ENCODE measurements around the gene TEX11. TPM values are rescaled to one million over a fixed set of nuclear protein-coding genes. Genes with fewer than 3 reads are reported as not detected.
"Not testable (repeated sequence)": the region's sequence is repeated elsewhere in the genome, so short reads cannot be mapped to it uniquely, and the experiment has no call there.

Gene TEX11
- total and polyA plus RNA-seq, 2 experiments from 2014 or later = 0.60 to 1.0 TPM

DNA sequence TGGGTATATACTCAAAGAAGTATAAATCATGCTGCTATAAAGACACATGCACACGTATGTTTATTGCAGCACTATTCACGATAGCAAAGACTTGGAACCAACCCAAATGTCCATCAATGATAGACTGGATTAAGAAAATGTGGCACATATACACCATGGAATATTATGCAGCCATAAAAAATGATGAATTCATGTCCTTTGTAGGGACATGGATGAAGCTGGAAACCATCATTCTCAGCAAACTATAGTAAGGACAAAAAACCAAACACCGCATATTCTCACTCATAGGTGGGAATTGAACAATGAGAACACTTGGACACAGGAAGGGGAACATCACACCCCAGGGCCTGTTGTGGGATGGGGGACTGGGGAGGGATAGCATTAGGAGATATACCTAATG, 260.6 kb downstream of the TEX11 start:
- H3K4me1 Mint-ChIP-seq; H3K27me3 ChIP-seq (ENCODE audit: insufficient read depth); H3K36me3 Mint-ChIP-seq (ENCODE audit: low read depth); H3K27me3 Mint-ChIP-seq (ENCODE audit: insufficient read depth, low read depth, poor library complexity); H3K27ac Mint-ChIP-seq; H3K27ac ChIP-seq (ENCODE audit: low read depth); H4K20me1 ChIP-seq (replicated peaks; ENCODE audit: insufficient read depth); H3K79me2 ChIP-seq (replicated peaks; ENCODE audit: insufficient read depth); ATAC-seq; H3K9me2 ChIP-seq (ENCODE audit: insufficient read depth); H3K4me3 Mint-ChIP-seq; DNase-seq (ENCODE audit: low spot score); H3K4me1 ChIP-seq (ENCODE audit: insufficient read depth); H3K4me2 ChIP-seq; H3K36me3 ChIP-seq (ENCODE audit: insufficient read depth); H2AFZ ChIP-seq; H3K9me3 Mint-ChIP-seq; H3F3A ChIP-seq (replicated peaks; ENCODE audit: low read depth); H3K4me3 ChIP-seq: not testable (repeated sequence)

DNA sequence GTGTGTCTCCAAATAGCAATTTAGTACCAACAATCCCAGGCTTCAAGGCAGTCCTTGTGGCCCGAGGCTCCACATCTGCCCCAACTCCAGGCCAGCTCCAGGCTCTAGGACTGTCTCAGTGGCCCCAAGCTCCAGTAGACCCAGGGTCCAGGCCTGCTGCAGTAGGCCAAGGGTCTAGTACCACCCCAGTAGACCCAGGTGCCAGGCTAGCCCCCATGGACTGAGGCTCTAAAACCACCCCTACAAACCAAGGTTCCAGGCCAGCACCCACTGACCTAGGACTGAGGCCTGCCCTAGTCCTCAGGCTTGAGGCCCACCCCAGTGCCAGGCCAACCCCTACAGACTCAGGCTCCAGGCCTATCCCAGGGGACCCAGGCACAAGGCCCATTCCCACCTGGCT, 272.3 kb downstream of the TEX11 start:
- Histone ChIP-seq H3K4me1 (ENCODE audit: insufficient read depth) (no peaks in the 10 kb centered on the region), H3K79me2 (replicated peaks; ENCODE audit: insufficient read depth) (no peaks in the 10 kb centered on the region), H2AFZ (no peak overlapping the region), H3K36me3 (ENCODE audit: insufficient read depth) (no peaks in the 10 kb centered on the region), H3F3A (replicated peaks; ENCODE audit: low read depth) (no peaks in the 10 kb centered on the region), H3K27me3 (ENCODE audit: insufficient read depth) (no peaks in the 10 kb centered on the region), H4K20me1 (replicated peaks; ENCODE audit: insufficient read depth) (no peaks in the 10 kb centered on the region), H3K27ac (ENCODE audit: low read depth) (no peak overlapping the region), H3K4me2 (no peak overlapping the region), H3K9me2 (ENCODE audit: insufficient read depth) (no peaks in the 10 kb centered on the region), H3K4me3 (no peak overlapping the region)
- Mint-ChIP-seq H3K27ac (no peak overlapping the region), H3K9me3 (peaks cover 9% of the 10 kb centered on the region), H3K4me1 (no peaks in the 10 kb centered on the region), H3K36me3 (ENCODE audit: low read depth) (0 out of 3 replicates have a peak, but pooled peaks cover 3% of the 10 kb centered on the region), H3K27me3 (ENCODE audit: insufficient read depth, low read depth, poor library complexity) (no peaks in the 10 kb centered on the region), H3K4me3 (no peak overlapping the region)
- DNase-seq (ENCODE audit: low spot score) (no peak), ATAC-seq (no peak)
- TF ChIP-seq ZNF331 (CRISPR knock-in tag; IDR thresholded peaks at IDR 0.05; ENCODE audit: low read depth) (no peak), POLR2AphosphoS5 (IDR thresholded peaks at IDR 0.05; ENCODE audit: low read depth) (no peak), EZH2phosphoT487 (IDR thresholded peaks at IDR 0.05; ENCODE audit: unreplicated experiment) (no peak), ZNF114 (CRISPR knock-in tag; IDR thresholded peaks at IDR 0.05) (no peak), CREB1 (CRISPR knock-in tag; IDR thresholded peaks at IDR 0.05; ENCODE audit: low read depth) (no peak), JUNB (IDR thresholded peaks at IDR 0.05; ENCODE audit: unreplicated experiment) (no peak), EZH2 (IDR thresholded peaks at IDR 0.05; ENCODE audit: low read depth, unreplicated experiment) (no peak), STAT1 (IDR thresholded peaks at IDR 0.05; ENCODE audit: unreplicated experiment) (no peak), NANOG (IDR thresholded peaks at IDR 0.05; ENCODE audit: borderline replicate concordance) (no peak)
- TF ChIP-seq, protein P1, sequence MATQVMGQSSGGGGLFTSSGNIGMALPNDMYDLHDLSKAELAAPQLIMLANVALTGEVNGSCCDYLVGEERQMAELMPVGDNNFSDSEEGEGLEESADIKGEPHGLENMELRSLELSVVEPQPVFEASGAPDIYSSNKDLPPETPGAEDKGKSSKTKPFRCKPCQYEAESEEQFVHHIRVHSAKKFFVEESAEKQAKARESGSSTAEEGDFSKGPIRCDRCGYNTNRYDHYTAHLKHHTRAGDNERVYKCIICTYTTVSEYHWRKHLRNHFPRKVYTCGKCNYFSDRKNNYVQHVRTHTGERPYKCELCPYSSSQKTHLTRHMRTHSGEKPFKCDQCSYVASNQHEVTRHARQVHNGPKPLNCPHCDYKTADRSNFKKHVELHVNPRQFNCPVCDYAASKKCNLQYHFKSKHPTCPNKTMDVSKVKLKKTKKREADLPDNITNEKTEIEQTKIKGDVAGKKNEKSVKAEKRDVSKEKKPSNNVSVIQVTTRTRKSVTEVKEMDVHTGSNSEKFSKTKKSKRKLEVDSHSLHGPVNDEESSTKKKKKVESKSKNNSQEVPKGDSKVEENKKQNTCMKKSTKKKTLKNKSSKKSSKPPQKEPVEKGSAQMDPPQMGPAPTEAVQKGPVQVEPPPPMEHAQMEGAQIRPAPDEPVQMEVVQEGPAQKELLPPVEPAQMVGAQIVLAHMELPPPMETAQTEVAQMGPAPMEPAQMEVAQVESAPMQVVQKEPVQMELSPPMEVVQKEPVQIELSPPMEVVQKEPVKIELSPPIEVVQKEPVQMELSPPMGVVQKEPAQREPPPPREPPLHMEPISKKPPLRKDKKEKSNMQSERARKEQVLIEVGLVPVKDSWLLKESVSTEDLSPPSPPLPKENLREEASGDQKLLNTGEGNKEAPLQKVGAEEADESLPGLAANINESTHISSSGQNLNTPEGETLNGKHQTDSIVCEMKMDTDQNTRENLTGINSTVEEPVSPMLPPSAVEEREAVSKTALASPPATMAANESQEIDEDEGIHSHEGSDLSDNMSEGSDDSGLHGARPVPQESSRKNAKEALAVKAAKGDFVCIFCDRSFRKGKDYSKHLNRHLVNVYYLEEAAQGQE (IDR thresholded peaks at IDR 0.05; ENCODE audit: unreplicated experiment) = no peak
- TF ChIP-seq, protein P2, sequence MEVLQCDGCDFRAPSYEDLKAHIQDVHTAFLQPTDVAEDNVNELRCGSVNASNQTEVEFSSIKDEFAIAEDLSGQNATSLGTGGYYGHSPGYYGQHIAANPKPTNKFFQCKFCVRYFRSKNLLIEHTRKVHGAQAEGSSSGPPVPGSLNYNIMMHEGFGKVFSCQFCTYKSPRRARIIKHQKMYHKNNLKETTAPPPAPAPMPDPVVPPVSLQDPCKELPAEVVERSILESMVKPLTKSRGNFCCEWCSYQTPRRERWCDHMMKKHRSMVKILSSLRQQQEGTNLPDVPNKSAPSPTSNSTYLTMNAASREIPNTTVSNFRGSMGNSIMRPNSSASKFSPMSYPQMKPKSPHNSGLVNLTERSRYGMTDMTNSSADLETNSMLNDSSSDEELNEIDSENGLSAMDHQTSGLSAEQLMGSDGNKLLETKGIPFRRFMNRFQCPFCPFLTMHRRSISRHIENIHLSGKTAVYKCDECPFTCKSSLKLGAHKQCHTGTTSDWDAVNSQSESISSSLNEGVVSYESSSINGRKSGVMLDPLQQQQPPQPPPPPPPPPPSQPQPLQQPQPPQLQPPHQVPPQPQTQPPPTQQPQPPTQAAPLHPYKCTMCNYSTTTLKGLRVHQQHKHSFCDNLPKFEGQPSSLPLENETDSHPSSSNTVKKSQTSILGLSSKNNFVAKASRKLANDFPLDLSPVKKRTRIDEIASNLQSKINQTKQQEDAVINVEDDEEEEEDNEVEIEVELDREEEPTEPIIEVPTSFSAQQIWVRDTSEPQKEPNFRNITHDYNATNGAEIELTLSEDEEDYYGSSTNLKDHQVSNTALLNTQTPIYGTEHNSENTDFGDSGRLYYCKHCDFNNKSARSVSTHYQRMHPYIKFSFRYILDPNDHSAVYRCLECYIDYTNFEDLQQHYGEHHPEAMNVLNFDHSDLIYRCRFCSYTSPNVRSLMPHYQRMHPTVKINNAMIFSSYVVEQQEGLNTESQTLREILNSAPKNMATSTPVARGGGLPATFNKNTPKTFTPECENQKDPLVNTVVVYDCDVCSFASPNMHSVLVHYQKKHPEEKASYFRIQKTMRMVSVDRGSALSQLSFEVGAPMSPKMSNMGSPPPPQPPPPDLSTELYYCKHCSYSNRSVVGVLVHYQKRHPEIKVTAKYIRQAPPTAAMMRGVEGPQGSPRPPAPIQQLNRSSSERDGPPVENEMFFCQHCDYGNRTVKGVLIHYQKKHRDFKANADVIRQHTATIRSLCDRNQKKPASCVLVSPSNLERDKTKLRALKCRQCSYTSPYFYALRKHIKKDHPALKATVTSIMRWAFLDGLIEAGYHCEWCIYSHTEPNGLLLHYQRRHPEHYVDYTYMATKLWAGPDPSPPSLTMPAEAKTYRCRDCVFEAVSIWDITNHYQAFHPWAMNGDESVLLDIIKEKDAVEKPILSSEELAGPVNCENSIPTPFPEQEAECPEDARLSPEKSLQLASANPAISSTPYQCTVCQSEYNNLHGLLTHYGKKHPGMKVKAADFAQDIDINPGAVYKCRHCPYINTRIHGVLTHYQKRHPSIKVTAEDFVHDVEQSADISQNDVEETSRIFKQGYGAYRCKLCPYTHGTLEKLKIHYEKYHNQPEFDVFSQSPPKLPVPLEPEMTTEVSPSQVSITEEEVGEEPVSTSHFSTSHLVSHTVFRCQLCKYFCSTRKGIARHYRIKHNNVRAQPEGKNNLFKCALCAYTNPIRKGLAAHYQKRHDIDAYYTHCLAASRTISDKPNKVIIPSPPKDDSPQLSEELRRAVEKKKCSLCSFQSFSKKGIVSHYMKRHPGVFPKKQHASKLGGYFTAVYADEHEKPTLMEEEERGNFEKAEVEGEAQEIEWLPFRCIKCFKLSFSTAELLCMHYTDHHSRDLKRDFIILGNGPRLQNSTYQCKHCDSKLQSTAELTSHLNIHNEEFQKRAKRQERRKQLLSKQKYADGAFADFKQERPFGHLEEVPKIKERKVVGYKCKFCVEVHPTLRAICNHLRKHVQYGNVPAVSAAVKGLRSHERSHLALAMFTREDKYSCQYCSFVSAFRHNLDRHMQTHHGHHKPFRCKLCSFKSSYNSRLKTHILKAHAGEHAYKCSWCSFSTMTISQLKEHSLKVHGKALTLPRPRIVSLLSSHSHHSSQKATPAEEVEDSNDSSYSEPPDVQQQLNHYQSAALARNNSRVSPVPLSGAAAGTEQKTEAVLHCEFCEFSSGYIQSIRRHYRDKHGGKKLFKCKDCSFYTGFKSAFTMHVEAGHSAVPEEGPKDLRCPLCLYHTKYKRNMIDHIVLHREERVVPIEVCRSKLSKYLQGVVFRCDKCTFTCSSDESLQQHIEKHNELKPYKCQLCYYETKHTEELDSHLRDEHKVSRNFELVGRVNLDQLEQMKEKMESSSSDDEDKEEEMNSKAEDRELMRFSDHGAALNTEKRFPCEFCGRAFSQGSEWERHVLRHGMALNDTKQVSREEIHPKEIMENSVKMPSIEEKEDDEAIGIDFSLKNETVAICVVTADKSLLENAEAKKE (CRISPR knock-in tag; IDR thresholded peaks at IDR 0.05) = no peak
- TF ChIP-seq, protein P3, sequence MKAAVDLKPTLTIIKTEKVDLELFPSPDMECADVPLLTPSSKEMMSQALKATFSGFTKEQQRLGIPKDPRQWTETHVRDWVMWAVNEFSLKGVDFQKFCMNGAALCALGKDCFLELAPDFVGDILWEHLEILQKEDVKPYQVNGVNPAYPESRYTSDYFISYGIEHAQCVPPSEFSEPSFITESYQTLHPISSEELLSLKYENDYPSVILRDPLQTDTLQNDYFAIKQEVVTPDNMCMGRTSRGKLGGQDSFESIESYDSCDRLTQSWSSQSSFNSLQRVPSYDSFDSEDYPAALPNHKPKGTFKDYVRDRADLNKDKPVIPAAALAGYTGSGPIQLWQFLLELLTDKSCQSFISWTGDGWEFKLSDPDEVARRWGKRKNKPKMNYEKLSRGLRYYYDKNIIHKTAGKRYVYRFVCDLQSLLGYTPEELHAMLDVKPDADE (IDR thresholded peaks at IDR 0.05) = no peak
